K562 (cell line): ENCODE measurements around the gene CUTA.

Experiments used
- ATF6 ChIP-seq: sonication (generic); formaldehyde crosslinking; IDR thresholded peaks from 2 replicates; pipeline ENCODE4 v1.4.0; 2020; ENCODE audit warnings: mild to moderate bottlenecking, missing genetic modification reagents
- BCLAF1 ChIP-seq, 2 experiments: fragments of 450-650 bp in 1 of 2; IDR thresholded peaks; 2 replicates each; pipeline ENCODE4 v1.6.1; 2011 to 2017; ENCODE audit warnings: low read depth in 2 of 2, antibody characterized with exemption in 1 of 2, borderline replicate concordance in 1 of 2, low read length in 1 of 2, mild to moderate bottlenecking in 1 of 2, mixed read lengths in 1 of 2; ENCODE audit not compliant: control insufficient read depth in 1 of 2
- CTCF ChIP-seq, 3 experiments: IDR thresholded peaks in 2 of 3; conservative IDR thresholded peaks in 1 of 3; 2 replicates each; pipeline ENCODE4 v1.5.1; 2011 to 2012; ENCODE audit warnings: low read length in 3 of 3, mild to moderate bottlenecking in 3 of 3, control low read depth in 2 of 3, improper control_type of control experiment in 1 of 3, inconsistent platforms in 1 of 3, low read depth in 1 of 3, mixed read lengths in 1 of 3, moderate library complexity in 1 of 3; ENCODE audit not compliant: insufficient read depth in 2 of 3
- GATA2 ChIP-seq: sonication (generic); formaldehyde crosslinking; IDR thresholded peaks from 2 replicates; pipeline ENCODE4 v1.4.0; 2020; ENCODE audit warnings: mild to moderate bottlenecking, missing genetic modification reagents
- MNT ChIP-seq, 2 experiments: fragments of 450-650 bp; conservative IDR thresholded peaks; 2 replicates each; pipeline ENCODE4 v1.6.1; 2017; ENCODE audit warnings: mild to moderate bottlenecking in 2 of 2, moderate library complexity in 2 of 2
- MTA1 ChIP-seq: fragments of 450-650 bp; IDR thresholded peaks from 2 replicates; pipeline ENCODE4 v1.6.1; 2017; ENCODE audit warnings: borderline replicate concordance
- TCF7L2 ChIP-seq: fragments of 150-350 bp; IDR thresholded peaks from 2 replicates; pipeline ENCODE4 v1.6.1; 2016; ENCODE audit warnings: low read depth, mild to moderate bottlenecking, low read length, moderate library complexity
- ZNF311 ChIP-seq: fragments of 250-450 bp; sonication (Bioruptor Pico); IDR thresholded peaks from 2 replicates; pipeline ENCODE4 v1.4.0; 2020; ENCODE audit warnings: mild to moderate bottlenecking, moderate library complexity
- ZNF717 ChIP-seq: fragments of 250-450 bp; sonication (Bioruptor Pico); IDR thresholded peaks from 2 replicates; pipeline ENCODE4 v1.5.0; 2021
- ZNF764 ChIP-seq: fragments of 250-450 bp; sonication (Bioruptor Pico); IDR thresholded peaks from 2 replicates; pipeline ENCODE4 v1.4.0; 2020; ENCODE audit warnings: low read depth, mild to moderate bottlenecking, moderate library complexity

- TF ChIP-seq BCLAF1 (IDR thresholded peaks at IDR 0.05; ENCODE audit: borderline replicate concordance in 1 of 2, control insufficient read depth in 1 of 2, low read depth in 2 of 2, low read length in 1 of 2): no peak
- TF ChIP-seq MNT (conservative IDR thresholded peaks at IDR 0.05): no peak
- TF ChIP-seq TCF7L2: no peak
- TF ChIP-seq ZNF311: no peak
- no peak for TF ChIP-seq ATF6 (CRISPR knock-in tag)
- no peak for TF ChIP-seq GATA2 (CRISPR knock-in tag)
- TF ChIP-seq CTCF (IDR thresholded peaks at IDR 0.05 in 2 of 3, conservative IDR thresholded peaks at IDR 0.05 in 1 of 3; ENCODE audit: insufficient read depth in 2 of 3, low read depth in 1 of 3, low read length in 3 of 3): no peak
- TF ChIP-seq ZNF764 (CRISPR knock-in tag): no peak
- TF ChIP-seq MTA1: no peak
- TF ChIP-seq ZNF717: no peak
These were observed 20.4 kb downstream of the CUTA start for GRCh38 chr6:33397541-33397940.
